H1 (cell line): ENCODE data around the gene ATE1. TPM values are rescaled to one million over a fixed set of nuclear protein-coding genes. Genes with fewer than 3 reads are reported as not detected.

Experiments used
- CTCF ChIA-PET: fragments of 300-600 bp; sonication (Branson Sonifier 250); formaldehyde crosslinking; loops from one replicate; lab custom pipeline; 2021; ENCODE audit not compliant: partially characterized antibody; lab: Charles Lee
- POLR2A ChIA-PET: fragments of 300-600 bp; sonication (Branson Sonifier 250); formaldehyde crosslinking; loops from one replicate; lab custom pipeline; 2021; ENCODE audit warnings: inconsistent platforms; ENCODE audit not compliant: partially characterized antibody; lab: Charles Lee
- DNase-seq, 2 experiments: peaks; one replicate each; pipeline versions ENCODE4 v3.0.0 to v3.0.0-alpha.2; 2010 to 2022; ENCODE audit warnings: low spot score in 2 of 2, low read depth in 1 of 2, mixed read lengths in 1 of 2
- FAIRE-seq: peaks from 2 replicates; lab custom pipeline; 2011; peaks lifted over from hg19 to GRCh38; lab: Jason Lieb, UNC
- H2AFZ ChIP-seq: 2 replicates; pipeline ENCODE4 v1.8.1; 2012; ENCODE audit warnings: low read length, inconsistent platforms
- H2AK5ac ChIP-seq: 2 replicates; pipeline ENCODE4 v1.6.1; 2013; ENCODE audit warnings: low read depth, low read length
- H2BK120ac ChIP-seq: replicated peaks from 2 replicates; pipeline ENCODE3; 2013; ENCODE audit warnings: low read depth, low read length, inconsistent platforms
- H2BK12ac ChIP-seq: 2 replicates; pipeline ENCODE4 v1.6.1; 2013; ENCODE audit warnings: low read depth, low read length
- H2BK15ac ChIP-seq: 2 replicates; pipeline ENCODE4 v1.6.1; 2013; ENCODE audit warnings: low read length
- H2BK20ac ChIP-seq: 2 replicates; pipeline ENCODE4 v1.6.1; 2013; ENCODE audit warnings: low read length
- H2BK5ac ChIP-seq: 2 replicates; pipeline ENCODE4 v1.6.1; 2013; ENCODE audit warnings: low read depth, low read length
- H3K14ac ChIP-seq: 2 replicates; pipeline ENCODE4 v1.6.1; 2013; ENCODE audit warnings: inconsistent platforms; ENCODE audit not compliant: insufficient read length
- H3K18ac ChIP-seq: 2 replicates; pipeline ENCODE4 v1.6.1; 2013; ENCODE audit warnings: low read length; ENCODE audit errors: extremely low read depth
- H3K23ac ChIP-seq: 2 replicates; pipeline ENCODE4 v1.6.1; 2013; ENCODE audit warnings: inconsistent platforms; ENCODE audit not compliant: insufficient read length
- H3K23me2 ChIP-seq: 2 replicates; pipeline ENCODE4 v1.6.1; 2013; ENCODE audit warnings: low read depth, low read length
- H3K27ac ChIP-seq: 2 replicates; pipeline ENCODE4 v1.6.1; 2011; ENCODE audit warnings: low read depth, low read length, inconsistent platforms
- H3K27me3 ChIP-seq, 4 experiments: replicated peaks in 1 of 4; 1 replicate in 1 of 4; 2 replicates in 3 of 4; pipeline versions ENCODE4 v1.6.1 to v1.8.1; 2011 to 2013; ENCODE audit warnings: low read length in 3 of 4, mild to moderate bottlenecking in 3 of 4, inconsistent platforms in 2 of 4, mixed read lengths in 2 of 4, moderate library complexity in 1 of 4; ENCODE audit not compliant: control insufficient read depth in 3 of 4, insufficient read depth in 3 of 4; ENCODE audit errors: extremely low read depth in 1 of 4
- H3K36me3 ChIP-seq, 4 experiments: 2 replicates each; pipeline versions ENCODE4 v1.6.1 to v1.8.1; 2011 to 2013; ENCODE audit warnings: mild to moderate bottlenecking in 4 of 4, low read length in 3 of 4, moderate library complexity in 2 of 4, control low read depth in 1 of 4, inconsistent platforms in 1 of 4; ENCODE audit not compliant: insufficient read depth in 4 of 4, control insufficient read depth in 2 of 4
- H3K4ac ChIP-seq: replicated peaks from 2 replicates; pipeline ENCODE3; 2013; ENCODE audit warnings: low read length, low read depth, mixed read lengths, inconsistent platforms; ENCODE audit not compliant: insufficient read length
- H3K4me1 ChIP-seq, 4 experiments: replicated peaks in 1 of 4; 1 replicate in 1 of 4; 2 replicates in 3 of 4; pipeline versions ENCODE4 v1.6.1 to v1.8.1; 2011 to 2013; ENCODE audit warnings: low read length in 3 of 4, inconsistent platforms in 2 of 4, mixed read lengths in 1 of 4; ENCODE audit not compliant: insufficient read depth in 4 of 4, control insufficient read depth in 3 of 4
- H3K4me2 ChIP-seq, 2 experiments: 2 replicates each; pipeline versions ENCODE4 v1.6.1 to v1.8.1; 2011 to 2013; ENCODE audit warnings: low read depth in 2 of 2, low read length in 2 of 2, control low read depth in 1 of 2, inconsistent platforms in 1 of 2, mild to moderate bottlenecking in 1 of 2; ENCODE audit not compliant: insufficient read depth in 1 of 2
- H3K4me3 ChIP-seq, 4 experiments: fragments of 200-600, 300-600 bp in 1 of 4; sonication (generic), shearing (Covaris generic), sonication (Bioruptor Twin) in 1 of 4; 2 replicates each; pipeline versions ENCODE4 v1.5.1 to v1.8.1; 2011 to 2016; ENCODE audit warnings: low read length in 4 of 4, low read depth in 3 of 4, control low read depth in 2 of 4, inconsistent platforms in 2 of 4, mild to moderate bottlenecking in 2 of 4, mixed read lengths in 1 of 4, moderate library complexity in 1 of 4; ENCODE audit not compliant: insufficient read depth in 2 of 4; ENCODE audit errors: extremely low read depth in 1 of 4
- H3K56ac ChIP-seq: replicated peaks from 2 replicates; pipeline ENCODE3; 2013; ENCODE audit warnings: low read depth, mild to moderate bottlenecking, mixed read lengths, low read length, inconsistent platforms; ENCODE audit not compliant: insufficient read length
- H3K79me1 ChIP-seq: 2 replicates; pipeline ENCODE4 v1.6.1; 2013; ENCODE audit warnings: low read depth, low read length, control low read depth
- H3K79me2 ChIP-seq, 2 experiments: 2 replicates each; pipeline versions ENCODE4 v1.6.1 to v1.8.1; 2012 to 2013; ENCODE audit warnings: low read length in 2 of 2, mild to moderate bottlenecking in 2 of 2, inconsistent platforms in 1 of 2; ENCODE audit not compliant: insufficient read depth in 2 of 2, control insufficient read depth in 1 of 2
- H3K9ac ChIP-seq, 4 experiments: replicated peaks in 1 of 4; 1 replicate in 1 of 4; 2 replicates in 3 of 4; pipeline versions ENCODE4 v1.6.1 to v1.8.1; 2011 to 2013; ENCODE audit warnings: low read depth in 3 of 4, low read length in 3 of 4, control low read depth in 2 of 4, mild to moderate bottlenecking in 2 of 4, moderate library complexity in 2 of 4, inconsistent platforms in 1 of 4; ENCODE audit errors: extremely low read depth in 1 of 4
- H3K9me3 ChIP-seq, 2 experiments: 2 replicates each; pipeline versions ENCODE4 v1.6.1 to v1.8.1; 2012 to 2013; ENCODE audit warnings: mild to moderate bottlenecking in 2 of 2, moderate library complexity in 2 of 2, control low read depth in 1 of 2, inconsistent platforms in 1 of 2, low read depth in 1 of 2, low read length in 1 of 2, mixed read lengths in 1 of 2; ENCODE audit not compliant: insufficient read depth in 2 of 2
- H4K20me1 ChIP-seq, 2 experiments: replicated peaks in 1 of 2; 2 replicates each; pipeline versions ENCODE3 to v1.8.1; 2011 to 2013; ENCODE audit warnings: inconsistent platforms in 2 of 2, low read length in 2 of 2, mild to moderate bottlenecking in 1 of 2; ENCODE audit not compliant: insufficient read depth in 2 of 2, control insufficient read depth in 1 of 2
- H4K5ac ChIP-seq: 2 replicates; pipeline ENCODE4 v1.6.1; 2013; ENCODE audit warnings: low read length, low read depth, mixed read lengths, inconsistent platforms; ENCODE audit not compliant: insufficient read length
- H4K8ac ChIP-seq: 2 replicates; pipeline ENCODE4 v1.8.0; 2013; ENCODE audit warnings: mild to moderate bottlenecking, moderate library complexity, low read length, inconsistent platforms; ENCODE audit not compliant: insufficient read depth; ENCODE audit errors: extremely low read depth
- H4K91ac ChIP-seq: replicated peaks from 2 replicates; pipeline ENCODE3; 2013; ENCODE audit warnings: low read length, mixed read lengths, inconsistent platforms; ENCODE audit not compliant: insufficient read length
- BACH1 ChIP-seq: IDR thresholded peaks from 2 replicates; pipeline ENCODE4 v1.6.1; 2012; ENCODE audit warnings: low read length, improper control_type of control experiment
- WGBS, 2 experiments: shearing (Covaris generic) in 1 of 2; methylation state at CpG; one replicate each; pipeline versions ENCODE4 v1.1.6 to v1.1.7; 2013 to 2015; ENCODE audit warnings: low lambda C conversion rate in 2 of 2, mixed read lengths in 2 of 2, inconsistent platforms in 1 of 2, low coverage in 1 of 2, missing lambda C conversion rate in 1 of 2; ENCODE audit not compliant: insufficient replicate concordance in 2 of 2, insufficient coverage in 1 of 2, insufficient read length in 1 of 2; ENCODE audit errors: extremely low coverage in 1 of 2, missing lambda C conversion rate in 1 of 2; 5-methylcytosine and 5-hydroxymethylcytosine counted together
- polyA plus RNA-seq, 7 experiments: library from polyadenylated mRNA; depleted of rRNA in 3 of 7; stranded (reverse) in 5 of 7; unstranded in 2 of 7; fragments of >200 nt in 5 of 7; fragments of 200-250 nt in 2 of 7; gene quantifications; 1 replicate in 5 of 7; 2 replicates in 1 of 7; 4 replicates in 1 of 7; pipeline versions ENCODE4 v1.2.1 to v1.2.3, GENCODE V29; 2011 to 2013; ENCODE audit warnings: missing spikeins in 2 of 7, mixed read lengths in 2 of 7
- total RNA-seq: library from RNA; stranded (reverse); fragmentation: NEBNext Ultra II Directional; extraction: Animal tissue kit (Norgen Biotek cat#: 25700); gene quantifications from 2 replicates; pipeline ENCODE4 v1.2.1, GENCODE V29; 2021
- TF ChIP-seq, protein P1 (sequence below), 3 experiments: IDR thresholded peaks; 1 replicate in 2 of 3; 2 replicates in 1 of 3; pipeline versions ENCODE4 v1.5.1 to v1.6.1; 2011; ENCODE audit warnings: low read length in 3 of 3, mild to moderate bottlenecking in 3 of 3, inconsistent platforms in 2 of 3, low read depth in 1 of 3, moderate library complexity in 1 of 3; ENCODE audit not compliant: insufficient read depth in 1 of 3; ENCODE audit errors: control extremely low read depth in 1 of 3

ATE1 gene
- total and polyA plus RNA-seq, 2 of the 8 experiments (the other 6 are each of a cell fraction or from before 2014, with no cell fraction given), result 8.8 to 26.9 TPM

DNA sequence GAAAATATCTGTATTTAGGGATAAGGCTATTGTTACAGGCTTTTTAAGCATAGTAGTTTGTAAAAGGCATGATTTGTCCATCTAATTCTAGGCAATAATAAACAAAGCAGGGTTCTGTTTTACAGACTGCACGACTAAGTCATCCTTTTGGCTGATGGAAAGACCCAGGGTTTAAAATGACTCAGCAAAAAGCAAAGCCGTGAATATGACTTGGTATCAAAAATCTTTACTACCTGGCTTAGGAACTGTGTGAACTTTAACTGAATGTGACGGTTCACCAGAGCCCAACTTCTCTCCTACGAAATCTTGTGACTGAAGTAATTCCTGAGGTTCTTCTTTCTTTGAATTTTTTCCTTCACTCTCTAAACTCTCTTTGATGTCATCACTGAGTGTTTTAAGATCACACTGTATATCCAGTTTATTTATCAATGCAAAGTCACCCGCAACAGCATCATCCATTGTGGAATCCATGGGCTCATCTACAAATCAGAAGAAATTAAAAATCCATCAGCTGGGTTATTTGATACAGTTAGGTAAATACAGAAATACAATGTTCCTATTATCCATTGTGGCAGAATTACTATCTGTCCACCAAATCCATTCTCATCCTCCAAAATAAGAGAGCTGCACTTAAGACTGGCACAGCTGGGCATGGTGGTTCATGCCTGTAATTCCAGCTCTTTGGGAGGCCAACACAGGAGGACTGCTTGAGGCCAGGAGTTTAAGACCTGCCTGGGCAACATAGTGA lies 17.0 kb downstream of the ATE1 start:
- Histone ChIP-seq H3K23me2 (no peaks in the 10 kb centered on the region), H3K36me3 (peaks cover 0 to 42% (median 12%) of the 10 kb centered on the region in 4 experiments; a peak in 5 of 8 replicates), H3K4me1 (no peaks in the 10 kb centered on the region), H4K91ac (no peak overlapping the region), H3K4me2 (no peak overlapping the region), H2BK15ac (no peak overlapping the region), H3K56ac (no peak overlapping the region), H3K4me3 (no peak overlapping the region), H4K20me1 (peaks cover 0 to 2% of the 10 kb centered on the region in 2 experiments), H3K4ac (no peak overlapping the region), H2AFZ (no peak overlapping the region), H3K27me3 (no peaks in the 10 kb centered on the region), H2AK5ac (no peak overlapping the region), H3K23ac (no peak overlapping the region), H3K14ac (no peak overlapping the region), H3K79me1 (no peaks in the 10 kb centered on the region; the same call in 1 of the 2 replicates), H4K5ac (no peak overlapping the region), H3K27ac (no peak overlapping the region), H2BK5ac (no peak overlapping the region), H2BK20ac (no peak overlapping the region), H3K9me3 (no peaks in the 10 kb centered on the region; a peak in 1 of 4 replicates), H3K9ac (no peak overlapping the region), H3K18ac (no peak overlapping the region), H2BK12ac (no peak overlapping the region), H2BK120ac (no peak overlapping the region), H3K79me2 (peaks cover 0 to 6% of the 10 kb centered on the region in 2 experiments; a peak in 2 of 4 replicates), H4K8ac (no peak overlapping the region)
- ChIA-PET CTCF (interaction anchor here (0.8 kb wide), 2 partner anchors 61 to 87 kb away, joined by 3 to 5 read pairs; no protein-coding TSS in a partner anchor), POLR2A (interaction anchor here (0.6 kb wide), 1 partner anchor 597 kb away, joined by 6 read pairs; no protein-coding TSS in a partner anchor)
- 93% methylated on average over 5 of the region's 5 CpGs; no CpG with 5 or more reads in 1 of the 2 experiments for WGBS, 2 experiments
- no peak for FAIRE-seq
- DNase-seq, result no peak
- TF ChIP-seq, protein P1, sequence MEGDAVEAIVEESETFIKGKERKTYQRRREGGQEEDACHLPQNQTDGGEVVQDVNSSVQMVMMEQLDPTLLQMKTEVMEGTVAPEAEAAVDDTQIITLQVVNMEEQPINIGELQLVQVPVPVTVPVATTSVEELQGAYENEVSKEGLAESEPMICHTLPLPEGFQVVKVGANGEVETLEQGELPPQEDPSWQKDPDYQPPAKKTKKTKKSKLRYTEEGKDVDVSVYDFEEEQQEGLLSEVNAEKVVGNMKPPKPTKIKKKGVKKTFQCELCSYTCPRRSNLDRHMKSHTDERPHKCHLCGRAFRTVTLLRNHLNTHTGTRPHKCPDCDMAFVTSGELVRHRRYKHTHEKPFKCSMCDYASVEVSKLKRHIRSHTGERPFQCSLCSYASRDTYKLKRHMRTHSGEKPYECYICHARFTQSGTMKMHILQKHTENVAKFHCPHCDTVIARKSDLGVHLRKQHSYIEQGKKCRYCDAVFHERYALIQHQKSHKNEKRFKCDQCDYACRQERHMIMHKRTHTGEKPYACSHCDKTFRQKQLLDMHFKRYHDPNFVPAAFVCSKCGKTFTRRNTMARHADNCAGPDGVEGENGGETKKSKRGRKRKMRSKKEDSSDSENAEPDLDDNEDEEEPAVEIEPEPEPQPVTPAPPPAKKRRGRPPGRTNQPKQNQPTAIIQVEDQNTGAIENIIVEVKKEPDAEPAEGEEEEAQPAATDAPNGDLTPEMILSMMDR (IDR thresholded peaks at IDR 0.05; ENCODE audit: control extremely low read depth in 1 of 3, insufficient read depth in 1 of 3, low read depth in 1 of 3, low read length in 3 of 3), result no peak
- peak; percentile 76 for TF ChIP-seq BACH1
